Measurements from ENCODE around the gene PLEKHM2. TPM values are rescaled to one million over a fixed set of nuclear protein-coding genes. Genes with fewer than 3 reads are reported as not detected.

The PLEKHM2 gene
- total RNA-seq, 1 donor from 2014 or later, result 42.8 TPM

GRCh38 chr1:15717418-15718125, 33.5 kb downstream of the PLEKHM2 start:
- no peak overlapping the region for H3K4me3 ChIP-seq (ENCODE audit: low read depth, low read length)
- no peak for DNase-seq (ENCODE audit: low read depth)
- no peak for TF ChIP-seq CTCF (conservative IDR thresholded peaks at IDR 0.05; ENCODE audit: low read depth, low read length)

- no peak for DNase-seq (ENCODE audit: low read depth)
- no peak overlapping the region for H3K4me3 ChIP-seq (ENCODE audit: low read depth, low read length)
- TF ChIP-seq CTCF (conservative IDR thresholded peaks at IDR 0.05; ENCODE audit: low read depth, low read length), result no peak
Observed at GRCh38 chr1:15718199-15718601, 34.1 kb downstream of the PLEKHM2 start.

DNA sequence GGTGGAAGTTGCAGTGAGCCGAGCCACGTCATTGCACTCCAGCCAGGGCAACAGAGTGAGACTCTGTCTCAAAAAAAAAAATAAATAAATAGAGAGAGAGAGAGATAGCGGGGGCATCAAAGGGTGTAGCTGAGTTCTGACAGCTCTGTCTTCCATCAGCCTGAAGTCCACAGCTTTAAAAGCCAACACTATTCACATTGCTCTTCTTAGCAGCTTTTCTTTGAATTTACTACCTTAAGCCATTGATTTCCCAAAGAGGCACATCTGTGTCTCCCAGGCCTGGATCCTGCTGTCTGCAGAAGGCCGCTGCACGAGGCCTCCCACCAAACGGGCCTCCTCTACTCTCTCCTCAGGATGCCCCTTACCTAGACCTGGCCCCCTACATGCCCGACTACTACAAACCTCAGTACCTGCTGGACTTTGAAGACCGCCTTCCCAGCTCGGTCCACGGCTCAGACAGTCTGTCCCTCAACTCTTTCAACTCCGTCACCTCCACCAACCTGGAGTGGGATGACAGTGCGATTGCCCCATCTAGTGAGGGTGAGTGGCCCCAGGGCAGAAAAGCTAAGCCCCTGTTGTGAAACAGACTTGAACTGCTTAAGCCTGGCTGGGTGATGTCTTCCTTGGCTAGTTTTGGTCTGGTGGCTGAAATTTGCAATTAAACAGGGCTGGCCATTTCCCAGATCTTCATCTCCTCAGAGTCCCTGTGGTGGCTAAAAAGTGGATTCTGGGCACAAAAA, 35.4 kb downstream of the PLEKHM2 start:
- no peak overlapping the region for H3K4me3 ChIP-seq (ENCODE audit: low read depth, low read length)
- no peak for DNase-seq (ENCODE audit: low read depth)
- no peak for TF ChIP-seq CTCF (conservative IDR thresholded peaks at IDR 0.05; ENCODE audit: low read depth, low read length)

DNA sequence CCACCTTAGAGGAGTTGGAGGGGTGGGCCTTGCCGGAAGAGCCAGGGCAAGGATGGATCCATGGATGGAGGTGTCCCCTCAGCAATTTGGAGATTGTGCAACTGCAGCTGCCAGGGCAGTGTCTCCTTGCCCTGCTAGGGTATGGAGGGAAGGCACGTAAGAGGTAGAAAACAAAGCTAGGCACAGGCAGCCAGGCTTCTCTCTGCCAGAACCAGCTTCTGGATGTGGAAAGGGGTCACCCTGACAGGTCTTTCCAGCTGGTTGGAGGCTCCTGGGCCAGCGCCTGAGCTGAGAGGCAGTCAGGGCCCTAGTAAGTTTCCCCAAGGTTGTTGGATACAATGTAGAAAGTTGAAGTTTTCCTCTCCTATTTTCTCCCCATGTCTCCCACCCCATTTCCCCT, 36.7 kb downstream of the PLEKHM2 start:
- no peak overlapping the region for H3K4me3 ChIP-seq (ENCODE audit: low read depth, low read length)
- no peak for DNase-seq (ENCODE audit: low read depth)
- no peak for TF ChIP-seq CTCF (conservative IDR thresholded peaks at IDR 0.05; ENCODE audit: low read depth, low read length)

GRCh38 chr1:15722411-15722810, 38.3 kb downstream of the PLEKHM2 start:
- no peak overlapping the region for H3K4me3 ChIP-seq (ENCODE audit: low read depth, low read length)
- no peak for TF ChIP-seq CTCF (conservative IDR thresholded peaks at IDR 0.05; ENCODE audit: low read depth, low read length)

DNA sequence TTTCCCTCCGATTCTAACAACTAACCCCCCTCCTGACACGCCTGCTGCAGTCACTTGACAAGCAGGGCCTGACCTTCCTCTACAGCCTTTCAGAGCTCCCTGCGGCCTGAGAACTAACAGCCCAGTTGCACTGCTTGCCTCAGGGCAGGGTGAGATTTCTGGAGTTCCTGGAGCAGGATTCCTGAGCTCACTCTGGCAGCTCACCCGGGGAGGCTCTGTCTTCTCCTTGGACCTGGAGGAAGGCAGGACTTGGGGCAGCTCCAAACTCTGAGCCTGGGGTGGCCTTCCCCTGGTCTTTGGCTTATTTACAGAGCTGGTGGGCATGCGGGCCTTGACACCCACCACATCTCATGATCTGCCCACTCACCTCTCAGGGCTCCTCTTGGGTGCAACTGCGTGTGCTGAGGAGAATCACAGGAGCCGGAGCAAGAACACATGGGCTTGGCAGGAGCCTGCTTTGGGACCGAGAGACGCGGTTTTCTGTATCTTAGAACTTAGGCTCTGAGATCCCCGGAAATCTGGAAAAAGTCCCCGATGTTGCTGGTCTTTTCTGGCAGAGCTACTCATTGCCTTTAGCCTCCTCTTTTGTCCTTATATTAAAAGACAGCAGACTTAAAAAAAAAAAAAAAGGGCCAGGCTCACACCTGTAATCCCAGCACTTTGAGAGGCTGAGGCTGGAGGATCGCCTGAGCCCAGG, 38.9 kb downstream of the PLEKHM2 start:
- no peak for DNase-seq (ENCODE audit: low read depth)
- TF ChIP-seq CTCF (conservative IDR thresholded peaks at IDR 0.05; ENCODE audit: low read depth, low read length), result no peak
- no peak overlapping the region for H3K4me3 ChIP-seq (ENCODE audit: low read depth, low read length)

More at GRCh38 chr1:15722411-15722810, 38.3 kb downstream of the PLEKHM2 start:
- no peak for DNase-seq (ENCODE audit: low read depth)

All from epithelial cell of proximal tubule (primary cell).